Esophagus squamous epithelium (tissue), 4 donors: Measurements from ENCODE around the gene NCAM1.

Source experiments
- POLR2A ChIP-seq, 4 donors: fragments of 450-650 bp; IDR thresholded peaks; one replicate each; pipeline ENCODE4 v1.6.1; 2017; ENCODE audit warnings: antibody characterized with exemption in 4 of 4, mild to moderate bottlenecking in 4 of 4, moderate library complexity in 3 of 4
- TF ChIP-seq, protein P1 (sequence below), 6 experiments: fragments of 450-650 bp in 4 of 6; fragments of 200-600 bp in 2 of 6; sonication (generic) in 2 of 6; IDR thresholded peaks; one replicate each; pipeline ENCODE4 v1.5.1; 2016 to 2019; ENCODE audit warnings: antibody characterized with exemption in 6 of 6, mild to moderate bottlenecking in 4 of 6, moderate library complexity in 4 of 6

DNA sequence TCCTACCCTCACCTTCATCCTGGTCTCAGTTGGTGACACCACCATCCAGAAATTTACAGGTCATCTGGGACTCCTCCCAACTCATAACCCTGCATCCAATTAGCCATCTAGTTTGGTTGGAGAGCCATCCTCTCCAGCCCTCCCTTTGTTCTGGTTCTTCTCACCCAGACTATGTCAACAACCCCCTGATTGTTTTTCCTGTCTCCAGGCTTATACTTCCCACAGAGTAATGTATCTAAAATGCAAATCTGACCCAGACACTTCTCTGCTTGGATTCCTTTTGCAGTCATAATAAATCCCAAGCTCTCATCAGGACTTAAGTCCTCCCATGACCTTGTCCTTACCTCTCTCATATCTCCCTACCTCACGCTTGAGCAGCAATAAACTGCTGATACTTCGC is 356.1 kb downstream of the NCAM1 start:
- TF ChIP-seq POLR2A (IDR thresholded peaks at IDR 0.05): no peak
- TF ChIP-seq, protein P1, sequence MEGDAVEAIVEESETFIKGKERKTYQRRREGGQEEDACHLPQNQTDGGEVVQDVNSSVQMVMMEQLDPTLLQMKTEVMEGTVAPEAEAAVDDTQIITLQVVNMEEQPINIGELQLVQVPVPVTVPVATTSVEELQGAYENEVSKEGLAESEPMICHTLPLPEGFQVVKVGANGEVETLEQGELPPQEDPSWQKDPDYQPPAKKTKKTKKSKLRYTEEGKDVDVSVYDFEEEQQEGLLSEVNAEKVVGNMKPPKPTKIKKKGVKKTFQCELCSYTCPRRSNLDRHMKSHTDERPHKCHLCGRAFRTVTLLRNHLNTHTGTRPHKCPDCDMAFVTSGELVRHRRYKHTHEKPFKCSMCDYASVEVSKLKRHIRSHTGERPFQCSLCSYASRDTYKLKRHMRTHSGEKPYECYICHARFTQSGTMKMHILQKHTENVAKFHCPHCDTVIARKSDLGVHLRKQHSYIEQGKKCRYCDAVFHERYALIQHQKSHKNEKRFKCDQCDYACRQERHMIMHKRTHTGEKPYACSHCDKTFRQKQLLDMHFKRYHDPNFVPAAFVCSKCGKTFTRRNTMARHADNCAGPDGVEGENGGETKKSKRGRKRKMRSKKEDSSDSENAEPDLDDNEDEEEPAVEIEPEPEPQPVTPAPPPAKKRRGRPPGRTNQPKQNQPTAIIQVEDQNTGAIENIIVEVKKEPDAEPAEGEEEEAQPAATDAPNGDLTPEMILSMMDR (IDR thresholded peaks at IDR 0.05): no peak
